Bronchus fibroblast of lung (primary cell): ENCODE data around the gene GCC1. TPM values are rescaled to one million over a fixed set of nuclear protein-coding genes. Genes with fewer than 3 reads are reported as not detected.

Experiments
- total RNA-seq: library from RNA; depleted of rRNA; stranded (reverse); fragments of >200 nt; gene quantifications from 2 replicates; pipeline ENCODE4 v1.2.3, GENCODE V29; 2015

GCC1 gene, protein sequence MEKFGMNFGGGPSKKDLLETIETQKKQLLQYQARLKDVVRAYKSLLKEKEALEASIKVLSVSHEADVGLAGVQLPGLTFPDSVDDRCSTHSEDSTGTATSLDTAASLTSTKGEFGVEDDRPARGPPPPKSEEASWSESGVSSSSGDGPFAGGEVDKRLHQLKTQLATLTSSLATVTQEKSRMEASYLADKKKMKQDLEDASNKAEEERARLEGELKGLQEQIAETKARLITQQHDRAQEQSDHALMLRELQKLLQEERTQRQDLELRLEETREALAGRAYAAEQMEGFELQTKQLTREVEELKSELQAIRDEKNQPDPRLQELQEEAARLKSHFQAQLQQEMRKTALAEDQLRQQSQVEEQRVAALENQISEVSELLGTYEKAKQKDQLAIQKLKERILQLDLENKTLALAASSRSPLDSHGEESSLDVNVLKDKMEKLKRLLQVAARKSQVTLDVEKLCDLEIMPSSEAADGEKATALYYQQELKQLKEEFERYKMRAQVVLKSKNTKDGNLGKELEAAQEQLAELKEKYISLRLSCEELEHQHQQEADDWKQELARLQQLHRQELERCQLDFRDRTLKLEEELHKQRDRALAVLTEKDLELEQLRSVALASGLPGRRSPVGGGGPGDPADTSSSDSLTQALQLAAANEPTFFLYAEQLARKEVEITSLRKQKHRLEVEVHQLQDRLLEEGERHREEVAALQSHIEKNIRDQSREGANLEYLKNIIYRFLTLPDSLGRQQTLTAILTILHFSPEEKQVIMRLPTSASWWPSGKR
- total RNA-seq = 14.4 and 15.1 TPM in 2 replicates

DNA sequence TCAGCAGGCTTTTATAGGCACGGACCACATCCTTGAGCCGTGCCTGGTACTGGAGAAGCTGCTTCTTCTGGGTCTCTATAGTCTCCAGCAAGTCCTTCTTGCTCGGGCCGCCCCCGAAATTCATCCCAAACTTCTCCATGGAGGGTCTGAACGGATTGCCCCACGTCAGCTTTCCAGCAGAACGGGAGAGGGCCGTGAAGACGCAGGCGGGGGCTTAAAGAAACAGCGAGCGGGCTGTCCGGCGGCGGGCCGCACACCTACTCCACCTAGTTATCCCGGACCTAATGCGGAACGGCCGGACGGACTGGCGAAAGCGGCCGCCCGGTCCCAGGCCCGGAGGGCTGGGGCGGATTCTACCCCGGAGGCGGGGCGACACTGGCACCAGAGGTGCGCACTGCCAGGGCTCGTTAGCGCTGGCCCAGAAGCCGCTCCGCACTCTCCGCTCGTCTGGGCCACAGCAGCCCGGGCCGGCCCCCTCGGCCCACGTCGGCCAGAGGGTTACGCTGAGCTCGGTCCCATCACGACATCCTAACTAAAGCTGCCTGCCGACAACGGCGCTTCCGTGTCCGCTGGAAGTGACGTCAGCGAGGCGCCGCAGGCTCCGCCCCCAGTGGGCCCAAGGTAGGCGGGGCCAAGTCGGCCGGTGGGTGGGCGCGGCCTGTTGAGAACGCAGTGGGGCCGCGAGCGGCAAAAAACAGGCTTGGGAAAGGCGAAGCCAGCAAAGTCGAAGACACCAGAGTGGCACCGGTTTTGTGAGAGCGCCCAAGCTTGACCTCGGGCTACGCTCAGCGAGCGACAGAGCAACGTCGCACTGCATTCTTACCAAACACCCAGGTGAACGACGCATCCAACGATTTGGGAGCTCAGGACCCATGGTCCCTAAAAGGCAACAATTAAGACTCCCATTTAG lies at the start of gene GCC1:
Gene GCC1 (minus strand): TSS at position 553 of the 910 bp plus-strand sequence. CDS start 414 bp downstream, at position 139.

DNA sequence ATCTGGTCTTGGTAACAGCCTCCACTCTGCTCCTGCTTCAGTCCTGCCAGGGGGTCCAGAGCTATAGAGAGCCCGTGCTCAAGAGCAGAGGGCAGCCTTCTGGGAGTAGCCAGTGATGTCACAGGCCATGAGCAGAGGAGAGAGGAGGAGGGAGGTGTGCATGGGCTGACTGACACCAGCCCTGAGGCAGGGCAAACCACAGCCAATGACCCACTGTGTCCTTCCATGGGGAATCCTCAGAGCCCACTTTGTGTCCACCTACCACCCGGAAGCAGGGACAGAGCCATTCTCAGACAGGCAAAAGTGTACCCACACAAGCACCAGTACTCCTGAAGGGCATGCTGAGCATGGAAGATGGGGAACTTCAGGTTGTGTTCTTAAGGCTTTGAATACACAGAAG lies 32.6 kb upstream of the GCC1 start, which contains the start of gene PAX4:
Gene PAX4 (minus strand): TSS at position 101 of the 400 bp plus-strand sequence. CDS start 2,214 bp downstream, outside the sequence.

DNA sequence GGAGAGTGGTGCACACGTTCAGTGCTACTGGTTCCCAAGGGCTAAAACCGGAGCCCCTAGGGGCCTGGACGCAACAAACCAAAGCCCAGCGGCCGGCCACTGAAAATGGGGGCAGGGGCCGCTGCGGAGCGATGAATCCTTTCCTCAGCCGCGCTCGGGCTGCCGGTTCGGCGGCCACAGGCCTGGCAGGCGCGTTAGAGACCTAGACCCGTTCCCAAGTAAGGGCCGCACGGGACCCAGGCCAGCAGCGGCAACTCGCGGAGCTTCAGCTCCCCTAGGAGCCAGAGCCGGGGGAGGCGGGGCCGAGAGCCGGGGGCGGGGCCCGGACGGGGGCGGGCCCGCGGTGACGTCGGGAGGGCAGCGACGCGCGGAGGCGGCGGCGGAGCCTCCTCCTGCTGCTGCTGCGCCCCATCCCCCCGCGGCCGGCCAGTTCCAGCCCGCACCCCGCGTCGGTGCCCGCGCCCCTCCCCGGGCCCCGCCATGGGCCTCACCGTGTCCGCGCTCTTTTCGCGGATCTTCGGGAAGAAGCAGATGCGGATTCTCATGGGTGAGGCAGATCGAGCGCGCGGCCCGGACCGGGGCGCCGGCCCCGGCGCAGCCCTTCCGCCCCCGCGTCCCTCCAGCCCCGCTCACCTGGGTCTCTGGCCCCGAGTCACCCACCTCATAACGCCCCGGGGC lies 2.8 kb upstream of the GCC1 start, which contains the start of gene ARF5:
Gene ARF5 (plus strand): TSS at position 393 of the 678 bp plus-strand sequence. CDS start 88 bp downstream, at position 481.

Other genes with a start within 250 kb of the GCC1 start
- 8.5 and 9.4 TPM in 2 replicates for gene ZNF800, start 192.9 kb downstream of the GCC1 start, total RNA-seq
- gene ARF5, start 2.8 kb upstream of the GCC1 start, total RNA-seq = 222 and 239 TPM in 2 replicates
- gene FSCN3, start 8.1 kb upstream of the GCC1 start, total RNA-seq = 0.34 and 1.8 TPM in 2 replicates
- gene PAX4, start 32.5 kb upstream of the GCC1 start, total RNA-seq = not detected in 2 replicates
- 158 and 173 TPM in 2 replicates for gene SND1, start 66.6 kb upstream of the GCC1 start, total RNA-seq